HFF-Myc (cell line): ENCODE data around the gene MAPK8IP3.
"Not testable (repeated sequence)": the region's sequence is repeated elsewhere in the genome, so short reads cannot be mapped to it uniquely, and the experiment has no call there.

Source experiments
- DNase-seq: peaks from one replicate; pipeline ENCODE4 v3.0.0-alpha.2; 2011; ENCODE audit warnings: low read depth; ENCODE audit errors: extremely low read depth
- H3K4me3 ChIP-seq: replicated peaks from 2 replicates; pipeline ENCODE4 v1.5.1; 2011; ENCODE audit warnings: low read depth, mild to moderate bottlenecking, control low read depth, low read length
- TF ChIP-seq, protein P1 (sequence below): IDR thresholded peaks from 2 replicates; pipeline ENCODE4 v1.5.1; 2012; ENCODE audit warnings: mild to moderate bottlenecking, low read depth, low read length, control low read depth; ENCODE audit errors: missing control alignments

The MAPK8IP3 gene

DNA sequence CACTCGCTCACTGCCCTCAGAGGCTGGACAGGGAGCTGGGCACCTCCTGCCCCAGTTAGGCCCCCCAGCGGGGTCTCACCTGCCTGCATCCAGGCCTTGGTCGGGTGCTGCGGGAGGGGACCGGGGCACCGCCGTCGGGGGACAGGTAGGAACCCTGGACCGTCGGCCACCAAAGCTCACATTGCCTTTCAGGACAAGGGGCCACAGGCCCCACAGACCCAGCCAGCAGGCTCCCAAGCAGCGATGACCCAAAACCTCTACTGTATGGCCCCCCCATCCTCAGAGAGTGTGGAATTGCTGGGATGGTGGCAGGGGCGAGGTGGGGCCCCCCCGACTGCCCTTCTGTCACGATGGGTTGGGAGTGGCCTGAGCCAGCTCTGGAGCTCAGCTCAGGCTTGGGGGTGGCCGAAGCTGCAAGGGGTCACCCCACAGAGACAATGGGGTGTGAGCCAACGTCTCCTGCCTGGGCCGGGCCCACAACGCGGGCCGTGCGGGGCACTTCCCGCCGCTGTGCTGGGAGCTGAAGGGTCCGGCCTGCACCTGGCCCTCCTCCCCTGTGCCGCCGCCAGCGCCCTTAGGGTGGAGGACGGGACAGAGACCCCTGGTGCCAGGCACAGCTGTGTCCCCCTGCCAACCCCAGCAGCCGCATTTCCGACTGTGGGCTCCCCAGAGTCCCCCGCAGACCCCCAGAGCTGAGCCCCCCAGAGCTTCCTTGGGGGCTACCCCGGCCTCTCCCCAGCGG is 87.0 kb downstream of the MAPK8IP3 start:
- H3K4me3 ChIP-seq = no peak overlapping the region
- no peak for DNase-seq
- TF ChIP-seq, protein P1, sequence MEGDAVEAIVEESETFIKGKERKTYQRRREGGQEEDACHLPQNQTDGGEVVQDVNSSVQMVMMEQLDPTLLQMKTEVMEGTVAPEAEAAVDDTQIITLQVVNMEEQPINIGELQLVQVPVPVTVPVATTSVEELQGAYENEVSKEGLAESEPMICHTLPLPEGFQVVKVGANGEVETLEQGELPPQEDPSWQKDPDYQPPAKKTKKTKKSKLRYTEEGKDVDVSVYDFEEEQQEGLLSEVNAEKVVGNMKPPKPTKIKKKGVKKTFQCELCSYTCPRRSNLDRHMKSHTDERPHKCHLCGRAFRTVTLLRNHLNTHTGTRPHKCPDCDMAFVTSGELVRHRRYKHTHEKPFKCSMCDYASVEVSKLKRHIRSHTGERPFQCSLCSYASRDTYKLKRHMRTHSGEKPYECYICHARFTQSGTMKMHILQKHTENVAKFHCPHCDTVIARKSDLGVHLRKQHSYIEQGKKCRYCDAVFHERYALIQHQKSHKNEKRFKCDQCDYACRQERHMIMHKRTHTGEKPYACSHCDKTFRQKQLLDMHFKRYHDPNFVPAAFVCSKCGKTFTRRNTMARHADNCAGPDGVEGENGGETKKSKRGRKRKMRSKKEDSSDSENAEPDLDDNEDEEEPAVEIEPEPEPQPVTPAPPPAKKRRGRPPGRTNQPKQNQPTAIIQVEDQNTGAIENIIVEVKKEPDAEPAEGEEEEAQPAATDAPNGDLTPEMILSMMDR = no peak

DNA sequence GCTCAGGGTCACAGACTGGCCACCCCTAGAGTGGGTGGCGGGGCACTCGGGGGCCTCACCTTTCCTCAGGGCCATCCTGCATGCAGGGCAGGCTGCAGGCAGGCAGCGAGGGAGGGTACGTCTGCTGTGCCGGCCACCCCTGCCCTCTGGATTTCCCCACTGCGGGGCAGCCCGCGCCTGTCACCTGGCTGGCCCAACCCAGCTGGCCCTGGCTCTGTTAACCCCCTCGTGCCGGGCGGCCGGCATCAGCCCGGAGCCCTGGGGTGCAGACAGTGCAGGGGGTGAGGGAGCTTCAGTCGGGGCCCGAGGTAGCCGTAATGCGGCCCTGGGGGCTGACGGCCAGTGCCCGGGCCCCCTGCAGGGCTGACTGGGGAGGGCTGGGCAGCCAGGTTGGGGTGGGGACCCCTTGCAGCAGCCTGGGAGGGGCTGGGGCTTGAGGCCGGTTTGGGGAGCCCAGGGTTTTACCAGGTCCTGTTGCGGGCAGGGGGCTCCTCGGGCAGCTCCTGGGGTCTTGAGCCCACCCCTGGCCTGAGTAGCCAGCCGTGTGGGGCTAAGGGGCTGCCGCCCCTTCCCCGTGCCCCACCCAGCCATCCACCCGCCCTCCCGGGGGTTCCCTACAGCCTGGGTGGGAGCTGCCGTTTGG is 87.7 kb downstream of the MAPK8IP3 start, which contains the start of gene IGFALS:
IGFALS (minus strand) TSS at position 128 of the 643 bp plus-strand sequence; CDS start at position 75, 53 bp downstream.
- DNase-seq = no peak
- no peak within 1 kb of the TSS for H3K4me3 ChIP-seq
- TF ChIP-seq, protein P1 = no peak

DNA sequence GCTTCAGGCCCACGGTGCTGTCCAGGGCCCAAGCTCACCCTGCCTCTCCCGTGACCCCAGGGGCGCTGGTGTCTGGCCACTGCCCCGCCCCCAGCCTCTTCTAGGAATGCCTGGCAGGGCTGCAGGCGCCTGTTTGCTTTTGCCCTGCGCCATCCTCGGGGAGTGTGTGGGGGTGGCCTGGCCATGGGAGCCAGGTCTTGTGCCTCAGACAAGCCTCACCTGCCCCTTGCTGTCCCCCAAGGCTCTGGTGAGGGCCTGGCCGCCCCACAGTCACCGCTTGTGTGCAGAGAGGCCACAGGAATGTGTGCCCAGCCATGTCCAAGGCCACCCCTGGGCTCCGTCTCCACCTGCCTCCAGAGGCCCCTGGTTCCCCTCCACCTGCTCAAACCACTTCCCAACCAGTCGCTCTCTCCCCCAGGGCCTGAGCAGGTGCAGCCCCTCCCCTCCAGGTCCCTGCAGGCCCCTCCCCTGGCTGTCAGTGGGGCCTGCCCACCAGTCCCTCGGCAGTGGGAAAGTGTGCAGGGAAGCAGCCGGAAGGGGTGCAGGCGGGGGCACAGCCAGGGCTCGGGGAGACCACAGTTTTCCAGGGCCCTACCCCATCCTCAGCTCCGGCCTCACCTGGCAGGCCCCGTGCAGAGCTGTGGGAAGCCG is 88.4 kb downstream of the MAPK8IP3 start:
- no peak overlapping the region for H3K4me3 ChIP-seq
- TF ChIP-seq, protein P1 = no peak
- no peak for DNase-seq

DNA sequence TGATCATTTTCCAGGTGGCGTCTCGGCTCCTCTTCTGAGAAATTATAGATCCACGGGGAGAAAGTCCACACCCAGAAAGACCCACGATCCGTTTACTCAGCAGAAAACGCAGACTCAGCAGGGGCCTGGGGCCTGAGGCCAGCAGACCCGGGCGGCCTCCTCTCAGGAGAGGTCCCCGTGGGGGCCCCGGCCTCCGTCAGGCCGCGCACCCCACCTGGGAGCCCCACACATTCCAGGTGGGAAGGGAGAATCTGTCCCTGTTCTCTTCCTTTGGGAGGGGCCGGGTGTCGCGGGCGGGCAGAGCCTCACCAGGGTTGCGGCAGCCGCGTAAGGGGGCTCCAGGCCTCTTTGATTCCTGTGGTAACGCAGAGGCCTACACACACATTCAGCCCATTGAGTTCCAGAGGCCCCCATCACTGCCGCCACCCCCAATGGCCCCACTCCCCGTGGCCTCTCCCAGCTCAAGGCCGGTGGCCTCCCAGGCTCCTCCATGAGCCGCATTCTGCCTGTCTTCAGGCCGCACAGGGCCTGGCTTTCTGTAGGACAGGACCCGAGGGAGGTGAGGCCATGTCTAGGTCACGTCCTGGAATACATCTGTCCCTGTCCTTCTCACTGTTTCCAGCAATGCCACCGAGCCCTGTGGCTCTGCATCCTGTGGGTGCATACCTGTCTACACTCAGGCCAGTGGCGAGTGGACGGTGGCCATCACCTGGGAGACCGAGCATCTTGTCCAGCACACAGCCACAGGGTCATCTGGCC is 89.1 kb downstream of the MAPK8IP3 start:
- H3K4me3 ChIP-seq = no peak overlapping the region
- TF ChIP-seq, protein P1 = no peak
- DNase-seq = no peak

DNA sequence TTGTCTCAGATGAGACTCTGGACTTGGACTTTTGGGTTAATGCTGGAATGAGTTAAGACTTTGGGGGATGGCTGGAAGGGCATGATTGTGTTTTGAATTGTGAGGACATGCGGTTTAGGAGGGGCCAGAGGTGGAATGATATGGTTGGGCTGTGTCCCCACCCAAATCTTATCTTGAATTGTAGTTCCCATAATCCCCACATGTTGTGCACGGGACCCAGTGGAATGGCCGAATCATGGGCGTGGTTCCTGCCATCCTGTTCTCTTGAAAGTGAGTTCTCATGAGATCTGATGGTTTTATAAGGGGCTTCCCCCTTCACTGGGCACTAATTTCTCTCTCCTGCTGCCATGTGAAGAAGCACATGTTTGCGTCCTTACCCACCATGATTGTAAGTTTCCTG is 93.3 kb downstream of the MAPK8IP3 start:
- DNase-seq, H3K4me3 ChIP-seq: not testable (repeated sequence)

DNA sequence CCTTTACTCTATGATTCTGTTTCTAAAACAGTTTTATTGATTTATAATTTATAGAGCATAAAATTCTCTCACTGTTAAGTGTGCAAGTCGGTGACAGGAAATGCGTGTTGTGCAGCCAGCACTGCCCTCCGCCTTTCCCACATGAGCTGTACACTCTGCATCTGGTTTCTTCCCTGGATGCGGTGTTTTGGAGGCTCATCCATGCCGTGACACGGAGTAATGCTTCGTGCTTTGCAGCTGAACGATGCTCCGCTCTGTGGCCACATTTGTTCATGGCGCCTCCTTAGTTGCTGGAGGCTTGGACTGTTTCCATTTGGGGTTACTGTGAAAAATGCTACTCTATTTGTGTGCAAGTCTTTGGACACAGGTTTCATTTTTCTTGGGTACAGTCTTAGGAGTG is 94.7 kb downstream of the MAPK8IP3 start:
- no peak overlapping the region for H3K4me3 ChIP-seq
- TF ChIP-seq, protein P1 = no peak
- no peak for DNase-seq

DNA sequence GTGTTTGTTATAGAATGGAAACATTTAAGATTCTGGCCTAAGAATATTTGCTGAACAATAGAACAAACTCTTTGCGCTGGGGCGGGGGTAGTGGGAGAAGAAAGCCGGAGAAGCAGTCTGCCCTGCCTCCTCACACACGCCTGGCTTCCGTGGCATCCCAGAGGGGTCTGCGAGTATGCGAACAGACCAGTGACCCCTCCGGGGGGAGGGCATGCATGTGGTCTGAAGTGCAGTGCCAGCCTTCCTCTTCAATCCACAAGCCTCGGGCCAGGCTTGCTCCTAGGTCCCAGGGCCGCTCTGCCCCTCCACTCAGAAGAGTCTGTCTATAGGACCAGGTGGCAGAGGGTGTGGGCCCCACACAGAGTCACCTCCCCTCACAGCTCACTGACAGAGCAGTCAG is 101.6 kb downstream of the MAPK8IP3 start:
- TF ChIP-seq, protein P1 = no peak
- no peak for DNase-seq
- no peak overlapping the region for H3K4me3 ChIP-seq
